MM.1S (cell line): Measurements from ENCODE around the gene ELN.

Source experiments
- CTCF ChIP-seq: fragments of 300-600 bp; sonication (generic); IDR thresholded peaks from 2 replicates; pipeline ENCODE4 v1.5.1; 2016; ENCODE audit warnings: antibody characterized with exemption, low read length, mixed read lengths
- EZH2 ChIP-seq: fragments of 300-600 bp; sonication (generic); optimal IDR thresholded peaks from 2 replicates; pipeline ENCODE3; 2017; ENCODE audit warnings: low read depth, mild to moderate bottlenecking, antibody characterized with exemption, low read length, mixed read lengths
- EZH2phosphoT487 ChIP-seq: fragments of 300-600 bp; sonication (generic); IDR thresholded peaks from 2 replicates; pipeline ENCODE4 v1.6.1; 2018; ENCODE audit warnings: antibody characterized with exemption, low read length

- TF ChIP-seq CTCF, result no peak
- no peak for TF ChIP-seq EZH2phosphoT487
- TF ChIP-seq EZH2, result no peak
Observed at GRCh38 chr7:73980206-73980605, 47.8 kb upstream of the ELN start.
